HEK293 (cell line): ENCODE results near the gene DGKQ.

Experiments used
- CTCF ChIA-PET: fragments of 350-600 bp; formaldehyde crosslinking; extraction: SDS; loops from one replicate; lab custom pipeline; 2021; ENCODE audit warnings: antibody characterized with exemption; lab: Yijun Ruan, JAX
- POLR2A ChIA-PET: fragments of 300-600 bp; formaldehyde crosslinking; extraction: SDS; loops from one replicate; lab custom pipeline; 2020; ENCODE audit warnings: antibody characterized with exemption, inconsistent platforms; lab: Yijun Ruan, JAX
- H3K27ac ChIP-seq: fragments of 200-500 bp; sonication (Bioruptor generic); 2 replicates; pipeline ENCODE4 v1.5.1; 2014; ENCODE audit warnings: low read depth, low read length, control low read depth, inconsistent platforms; ENCODE audit errors: extremely low read depth
- H3K36me3 ChIP-seq, 2 experiments: fragments of 200-500 bp in 1 of 2; sonication (Bioruptor generic) in 1 of 2; 1 replicate in 1 of 2; 2 replicates in 1 of 2; pipeline ENCODE4 v1.5.1; 2014 to 2017; ENCODE audit warnings: inconsistent platforms in 2 of 2, low read length in 2 of 2; ENCODE audit not compliant: control insufficient read depth in 2 of 2, insufficient read depth in 1 of 2
- H3K4me1 ChIP-seq: fragments of 200-500 bp; sonication (Bioruptor generic); 2 replicates; pipeline ENCODE4 v1.5.1; 2014; ENCODE audit warnings: mild to moderate bottlenecking, low read length, inconsistent platforms; ENCODE audit not compliant: control insufficient read depth, insufficient read depth
- H3K4me3 ChIP-seq: 2 replicates; pipeline ENCODE4 v1.5.1; 2011; ENCODE audit warnings: low read depth, mild to moderate bottlenecking, control low read depth, low read length, moderate library complexity
- H3K9me3 ChIP-seq: fragments of 200-500 bp; sonication (Bioruptor generic); 2 replicates; pipeline ENCODE4 v1.5.1; 2014; ENCODE audit warnings: low read depth, low read length, inconsistent platforms; ENCODE audit not compliant: control insufficient read depth, insufficient read depth
- ELK4 ChIP-seq: IDR thresholded peaks from 2 replicates; pipeline ENCODE4 v1.6.1; 2011; ENCODE audit warnings: mild to moderate bottlenecking, low read depth, low read length, borderline replicate concordance
- GFI1B ChIP-seq: fragments of 450-650 bp; formaldehyde crosslinking; IDR thresholded peaks from 2 replicates; pipeline ENCODE4 v1.5.1; 2016; ENCODE audit warnings: missing biosample characterization, missing genetic modification characterization
- GLIS2 ChIP-seq: fragments of 450-650 bp; formaldehyde crosslinking; IDR thresholded peaks from 2 replicates; pipeline ENCODE4 v1.5.1; 2016; ENCODE audit warnings: missing biosample characterization, missing genetic modification characterization
- KLF1 ChIP-seq: fragments of 450-650 bp; formaldehyde crosslinking; IDR thresholded peaks from 2 replicates; pipeline ENCODE4 v1.5.1; 2016; ENCODE audit warnings: missing biosample characterization, missing genetic modification characterization
- KLF8 ChIP-seq: fragments of 450-650 bp; formaldehyde crosslinking; IDR thresholded peaks from 2 replicates; pipeline ENCODE4 v1.5.1; 2016; ENCODE audit warnings: missing biosample characterization, missing genetic modification characterization
- KLF9 ChIP-seq: fragments of 450-650 bp; formaldehyde crosslinking; IDR thresholded peaks from 2 replicates; pipeline ENCODE4 v1.5.1; 2016; ENCODE audit warnings: missing biosample characterization, missing genetic modification characterization, low read depth
- PATZ1 ChIP-seq: fragments of 450-650 bp; formaldehyde crosslinking; IDR thresholded peaks from 2 replicates; pipeline ENCODE4 v1.5.1; 2016; ENCODE audit warnings: missing biosample characterization, missing genetic modification characterization
- PRDM6 ChIP-seq: fragments of 450-650 bp; formaldehyde crosslinking; IDR thresholded peaks from 2 replicates; pipeline ENCODE4 v1.5.1; 2017; ENCODE audit warnings: missing biosample characterization, missing genetic modification characterization
- SCRT1 ChIP-seq: fragments of 450-650 bp; formaldehyde crosslinking; IDR thresholded peaks from 2 replicates; pipeline ENCODE4 v1.5.1; 2016; ENCODE audit warnings: missing biosample characterization, missing genetic modification characterization, borderline replicate concordance
- SP2 ChIP-seq: fragments of 450-650 bp; formaldehyde crosslinking; IDR thresholded peaks from 2 replicates; pipeline ENCODE4 v1.5.1; 2016; ENCODE audit warnings: missing biosample characterization, missing genetic modification characterization
- SP3 ChIP-seq: fragments of 450-650 bp; formaldehyde crosslinking; IDR thresholded peaks from 2 replicates; pipeline ENCODE4 v1.5.1; 2016; ENCODE audit warnings: missing biosample characterization, missing genetic modification characterization
- TRIM28 ChIP-seq: IDR thresholded peaks from 2 replicates; pipeline ENCODE4 v1.6.1; 2011; ENCODE audit warnings: low read length, control low read depth, borderline replicate concordance
- ZBTB11 ChIP-seq: fragments of 450-650 bp; formaldehyde crosslinking; conservative IDR thresholded peaks from 2 replicates; pipeline ENCODE4 v1.5.1; 2016; ENCODE audit warnings: low read depth, missing biosample characterization, missing genetic modification characterization
- ZBTB20 ChIP-seq: fragments of 450-650 bp; formaldehyde crosslinking; IDR thresholded peaks from 2 replicates; pipeline ENCODE4 v1.5.1; 2016; ENCODE audit warnings: missing biosample characterization, missing genetic modification characterization
- ZBTB26 ChIP-seq: fragments of 450-650 bp; formaldehyde crosslinking; optimal IDR thresholded peaks from 2 replicates; pipeline ENCODE3; 2016; ENCODE audit warnings: missing biosample characterization, mild to moderate bottlenecking, missing genetic modification characterization
- ZBTB8A ChIP-seq: fragments of 450-650 bp; formaldehyde crosslinking; IDR thresholded peaks from 2 replicates; pipeline ENCODE4 v1.5.1; 2016; ENCODE audit warnings: missing biosample characterization, missing genetic modification characterization
- ZFHX2 ChIP-seq: fragments of 450-650 bp; formaldehyde crosslinking; conservative IDR thresholded peaks from 2 replicates; pipeline ENCODE4 v1.5.1; 2016; ENCODE audit warnings: missing biosample characterization, missing genetic modification characterization
- ZFP3 ChIP-seq: fragments of 450-650 bp; formaldehyde crosslinking; IDR thresholded peaks from 2 replicates; pipeline ENCODE4 v1.5.1; 2016; ENCODE audit warnings: low read depth, missing biosample characterization, missing genetic modification characterization
- ZIC2 ChIP-seq: fragments of 450-650 bp; formaldehyde crosslinking; IDR thresholded peaks from 2 replicates; pipeline ENCODE4 v1.5.1; 2016; ENCODE audit warnings: missing biosample characterization, missing genetic modification characterization
- ZNF112 ChIP-seq: fragments of 450-650 bp; formaldehyde crosslinking; IDR thresholded peaks from 2 replicates; pipeline ENCODE4 v1.5.0; 2017; ENCODE audit warnings: missing biosample characterization, missing genetic modification characterization
- ZNF174 ChIP-seq: fragments of 450-650 bp; formaldehyde crosslinking; IDR thresholded peaks from 2 replicates; pipeline ENCODE4 v1.5.0; 2017; ENCODE audit warnings: missing biosample characterization, mild to moderate bottlenecking, missing genetic modification characterization
- ZNF26 ChIP-seq: fragments of 450-650 bp; formaldehyde crosslinking; IDR thresholded peaks from 2 replicates; pipeline ENCODE4 v1.5.1; 2016; ENCODE audit warnings: missing biosample characterization, missing genetic modification characterization
- ZNF335 ChIP-seq: fragments of 450-650 bp; formaldehyde crosslinking; conservative IDR thresholded peaks from 2 replicates; pipeline ENCODE4 v1.5.1; 2016; ENCODE audit warnings: missing biosample characterization, missing genetic modification characterization
- ZNF48 ChIP-seq: fragments of 450-650 bp; formaldehyde crosslinking; IDR thresholded peaks from 2 replicates; pipeline ENCODE4 v1.5.1; 2016; ENCODE audit warnings: missing biosample characterization, missing genetic modification characterization
- ZNF544 ChIP-seq: fragments of 450-650 bp; formaldehyde crosslinking; IDR thresholded peaks from 2 replicates; pipeline ENCODE4 v1.5.0; 2017; ENCODE audit warnings: missing biosample characterization, missing genetic modification characterization
- ZNF558 ChIP-seq: fragments of 450-650 bp; formaldehyde crosslinking; IDR thresholded peaks from 2 replicates; pipeline ENCODE4 v1.5.1; 2016; ENCODE audit warnings: missing biosample characterization, missing genetic modification characterization
- ZNF626 ChIP-seq: fragments of 450-650 bp; sonication (Bioruptor Pico); formaldehyde crosslinking; IDR thresholded peaks from 2 replicates; pipeline ENCODE4 v1.5.1; 2018; ENCODE audit warnings: missing biosample characterization, missing genetic modification characterization, inconsistent platforms

DGKQ gene

GRCh38 chr4:972651-973424 lies 531 bp downstream of the DGKQ start:
- Histone ChIP-seq H3K4me3 (peak overlapping the region; percentile 65), H3K4me1 (no peaks in the 10 kb centered on the region), H3K9me3 (no peaks in the 10 kb centered on the region), H3K27ac (no peak overlapping the region; the same call in 1 of the 2 replicates), H3K36me3 (no peaks in the 10 kb centered on the region)
- POLR2A ChIA-PET: no interaction called here
- CTCF ChIA-PET: no interaction called here
- TF ChIP-seq SCRT1 (tag by site-specific recombination) (no peak), ZNF112 (tag by site-specific recombination) (no peak), ELK4 (no peak), ZNF558 (tag by site-specific recombination) (no peak), ZFP3 (tag by site-specific recombination) (no peak), ZNF335 (peak; percentile 45; the same call in 1 of the 2 replicates), GFI1B (tag by site-specific recombination) (no peak), ZNF48 (tag by site-specific recombination) (no peak), KLF8 (tag by site-specific recombination) (peak; percentile 12; the same call in 1 of the 2 replicates), ZNF174 (tag by site-specific recombination) (no peak), ZFHX2 (tag by site-specific recombination) (peak; percentile 89), SP2 (tag by site-specific recombination) (peak; percentile 66), ZBTB8A (tag by site-specific recombination) (peak; percentile 42; the same call in 1 of the 2 replicates), ZNF544 (tag by site-specific recombination) (no peak), PATZ1 (tag by site-specific recombination) (0 out of 2 replicates have a peak, but pooled peaks have one; percentile 16), ZNF626 (no peak), ZIC2 (tag by site-specific recombination) (peak; percentile 41), KLF1 (tag by site-specific recombination) (peak; percentile 64), ZBTB26 (tag by site-specific recombination) (peak; percentile 58), ZBTB20 (peak; percentile 85; the same call in 1 of the 2 replicates), KLF9 (tag by site-specific recombination) (peak; percentile 54), TRIM28 (no peak), ZNF26 (tag by site-specific recombination) (no peak), GLIS2 (tag by site-specific recombination) (peak; percentile 74), PRDM6 (tag by site-specific recombination) (no peak), SP3 (tag by site-specific recombination) (peak; percentile 62), ZBTB11 (tag by site-specific recombination) (peak; percentile 48; the same call in 1 of the 2 replicates)
